Esophagus muscularis mucosa (tissue), 4 donors: ENCODE data around the gene CCBE1.

Source experiments
- EP300 ChIP-seq: sonication (generic); formaldehyde crosslinking; IDR thresholded peaks from one replicate; pipeline ENCODE4 v1.6.1; 2017; ENCODE audit warnings: antibody characterized with exemption
- POLR2A ChIP-seq: fragments of 450-650 bp; IDR thresholded peaks from one replicate; pipeline ENCODE4 v1.6.1; 2017; ENCODE audit warnings: antibody characterized with exemption, moderate library complexity, mild to moderate bottlenecking, low read depth
- POLR2AphosphoS5 ChIP-seq, 2 donors: sonication (generic); formaldehyde crosslinking; IDR thresholded peaks; one replicate each; pipeline ENCODE4 v1.6.1; 2017; ENCODE audit warnings: antibody characterized with exemption in 2 of 2
- TF ChIP-seq, protein P1 (sequence below), 3 experiments: fragments of 200-600 bp in 2 of 3; fragments of 450-650 bp in 1 of 3; sonication (generic) in 2 of 3; IDR thresholded peaks; one replicate each; pipeline ENCODE4 v1.5.1; 2017 to 2019; ENCODE audit warnings: antibody characterized with exemption in 3 of 3, mild to moderate bottlenecking in 2 of 3, moderate library complexity in 1 of 3

- TF ChIP-seq, protein P1, sequence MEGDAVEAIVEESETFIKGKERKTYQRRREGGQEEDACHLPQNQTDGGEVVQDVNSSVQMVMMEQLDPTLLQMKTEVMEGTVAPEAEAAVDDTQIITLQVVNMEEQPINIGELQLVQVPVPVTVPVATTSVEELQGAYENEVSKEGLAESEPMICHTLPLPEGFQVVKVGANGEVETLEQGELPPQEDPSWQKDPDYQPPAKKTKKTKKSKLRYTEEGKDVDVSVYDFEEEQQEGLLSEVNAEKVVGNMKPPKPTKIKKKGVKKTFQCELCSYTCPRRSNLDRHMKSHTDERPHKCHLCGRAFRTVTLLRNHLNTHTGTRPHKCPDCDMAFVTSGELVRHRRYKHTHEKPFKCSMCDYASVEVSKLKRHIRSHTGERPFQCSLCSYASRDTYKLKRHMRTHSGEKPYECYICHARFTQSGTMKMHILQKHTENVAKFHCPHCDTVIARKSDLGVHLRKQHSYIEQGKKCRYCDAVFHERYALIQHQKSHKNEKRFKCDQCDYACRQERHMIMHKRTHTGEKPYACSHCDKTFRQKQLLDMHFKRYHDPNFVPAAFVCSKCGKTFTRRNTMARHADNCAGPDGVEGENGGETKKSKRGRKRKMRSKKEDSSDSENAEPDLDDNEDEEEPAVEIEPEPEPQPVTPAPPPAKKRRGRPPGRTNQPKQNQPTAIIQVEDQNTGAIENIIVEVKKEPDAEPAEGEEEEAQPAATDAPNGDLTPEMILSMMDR (IDR thresholded peaks at IDR 0.05): no peak
- TF ChIP-seq POLR2A: no peak
- no peak for TF ChIP-seq POLR2AphosphoS5 (IDR thresholded peaks at IDR 0.05)
- TF ChIP-seq EP300: no peak
Observed at GRCh38 chr18:59639821-59640220, 57.4 kb downstream of the CCBE1 start.
